Fibroblast of lung (primary cell): ENCODE data around the gene LHFPL6.

ENCODE experiments used
- CTCF ChIP-seq, 2 donors: IDR thresholded peaks in 1 of 2; conservative IDR thresholded peaks in 1 of 2; 1 replicate in 1 of 2; 2 replicates in 1 of 2; pipeline ENCODE4 v1.5.1; 2011 to 2012; ENCODE audit warnings: low read length in 2 of 2, control low read depth in 1 of 2, inconsistent platforms in 1 of 2, low read depth in 1 of 2, mild to moderate bottlenecking in 1 of 2
- EZH2 ChIP-seq: IDR thresholded peaks from 2 replicates; pipeline ENCODE4 v1.5.1; 2012; ENCODE audit warnings: low read length, control low read depth, mild to moderate bottlenecking; ENCODE audit errors: missing control alignments

GRCh38 chr13:39451860-39452301 lies 151.1 kb downstream of the LHFPL6 start:
- TF ChIP-seq CTCF (conservative IDR thresholded peaks at IDR 0.05 in 1 of 2, IDR thresholded peaks at IDR 0.05 in 1 of 2; ENCODE audit: low read depth in 1 of 2, low read length in 2 of 2) = no peak
- TF ChIP-seq EZH2 = no peak
